ENCODE data around the gene GALNT2. TPM values are rescaled to one million over a fixed set of nuclear protein-coding genes. Genes with fewer than 3 reads are reported as not detected.

Gene GALNT2
- total RNA-seq, 1 donor from 2014 or later, result 31.9 TPM

DNA sequence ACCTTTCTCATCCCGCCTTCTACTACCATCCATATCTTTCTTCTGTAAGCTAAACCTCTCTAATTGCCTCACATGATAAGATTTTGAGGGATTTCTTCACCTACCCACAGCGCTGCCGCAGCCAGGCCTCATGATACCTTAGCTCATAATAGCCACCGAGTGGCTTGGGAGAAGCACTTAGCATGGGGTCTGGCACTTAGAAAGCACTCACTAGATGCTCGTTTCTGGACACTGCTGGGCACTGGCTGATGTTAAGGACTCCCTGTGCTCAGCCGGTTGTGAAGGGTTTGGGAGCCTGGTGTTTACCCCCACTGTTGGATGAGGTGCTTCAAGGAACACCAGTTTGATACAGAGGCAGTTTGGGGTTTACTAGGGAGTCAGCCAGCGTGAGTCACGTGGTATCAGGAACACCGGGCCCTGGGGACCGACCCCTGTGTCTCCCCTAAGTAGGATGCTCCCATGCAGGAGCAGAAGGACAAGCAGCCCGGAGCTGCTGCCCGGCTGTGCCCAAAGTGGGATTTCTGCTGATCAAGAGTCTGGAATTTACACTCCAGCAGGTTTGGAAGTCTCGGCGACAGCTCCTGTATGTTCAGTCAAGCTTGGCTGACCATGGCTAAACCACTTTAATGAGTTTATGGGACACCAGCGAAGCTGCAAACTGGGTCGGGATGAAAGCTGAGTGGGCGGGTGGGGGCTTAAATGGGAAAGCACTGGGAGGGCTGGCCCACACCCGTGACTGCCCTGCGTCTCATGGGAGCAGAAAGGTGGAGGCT is 63.3 kb downstream of the GALNT2 start:
- H3K36me3 ChIP-seq (ENCODE audit: control insufficient read depth, insufficient read depth, low read length), result peaks cover 5% of the 10 kb centered on the region
- H3K27me3 ChIP-seq (ENCODE audit: control insufficient read depth, insufficient read depth, low read length), result no peaks in the 10 kb centered on the region
- DNase-seq (ENCODE audit: low read depth) (no peak), FAIRE-seq (no peak)
- TF ChIP-seq CTCF (IDR thresholded peaks at IDR 0.05; ENCODE audit: insufficient read depth, low read length, severe bottlenecking), result no peak
- H3K4me3 ChIP-seq (ENCODE audit: low read depth, low read length), result no peak overlapping the region

DNA sequence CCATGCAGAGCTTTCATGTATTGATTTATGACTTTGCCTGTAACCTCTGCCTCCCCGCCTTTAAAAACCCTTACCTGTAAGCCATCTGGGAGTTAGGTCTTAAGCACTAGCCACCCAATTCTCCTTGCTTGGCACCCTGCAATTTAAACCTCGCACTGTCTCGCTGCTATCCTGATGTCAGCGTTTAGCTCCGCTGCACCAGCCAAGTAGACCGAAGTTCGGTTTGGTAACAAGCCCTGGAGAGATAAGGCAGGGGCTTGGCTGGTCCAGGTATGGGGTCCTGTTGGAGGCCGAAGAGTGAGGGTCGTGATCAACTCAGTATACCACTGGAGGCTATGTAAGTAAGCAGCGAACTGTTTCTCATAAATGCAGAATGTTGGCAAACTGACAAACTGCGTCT is 64.4 kb downstream of the GALNT2 start:
- TF ChIP-seq CTCF (IDR thresholded peaks at IDR 0.05; ENCODE audit: insufficient read depth, low read length, severe bottlenecking), result no peak

DNA sequence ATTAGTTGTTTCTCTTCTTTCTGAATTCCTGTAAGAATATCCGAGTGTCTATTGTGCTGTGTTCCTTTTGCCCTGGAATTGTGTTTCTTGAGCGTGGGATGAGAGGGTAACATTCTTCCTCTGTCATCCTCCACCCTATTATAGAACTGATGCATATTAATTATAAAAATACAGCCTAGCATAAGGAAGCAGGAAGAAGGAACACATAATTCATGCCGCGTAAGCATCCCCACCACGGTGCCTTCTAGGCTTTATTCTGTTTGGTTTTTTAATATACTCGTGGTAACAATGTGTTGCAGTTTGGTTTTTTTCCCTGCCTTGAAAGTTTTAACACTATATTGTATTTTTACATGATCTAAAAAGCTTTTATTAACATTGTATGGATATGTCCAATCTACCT is 65.7 kb downstream of the GALNT2 start:
- FAIRE-seq (no peak), DNase-seq (ENCODE audit: low read depth) (no peak)
- no peak for TF ChIP-seq CTCF (IDR thresholded peaks at IDR 0.05; ENCODE audit: insufficient read depth, low read length, severe bottlenecking)
- Histone ChIP-seq H3K36me3 (ENCODE audit: control insufficient read depth, insufficient read depth, low read length) (peaks cover 6% of the 10 kb centered on the region), H3K27me3 (ENCODE audit: control insufficient read depth, insufficient read depth, low read length) (no peaks in the 10 kb centered on the region), H3K4me3 (ENCODE audit: low read depth, low read length) (no peak overlapping the region)

More for the DNA sequence above, 64.4 kb downstream of the GALNT2 start:
- DNase-seq (ENCODE audit: low read depth) (no peak), FAIRE-seq (no peak)
- Histone ChIP-seq H3K4me3 (ENCODE audit: low read depth, low read length) (no peak overlapping the region), H3K36me3 (ENCODE audit: control insufficient read depth, insufficient read depth, low read length) (peaks cover 5% of the 10 kb centered on the region), H3K27me3 (ENCODE audit: control insufficient read depth, insufficient read depth, low read length) (no peaks in the 10 kb centered on the region)

DNA sequence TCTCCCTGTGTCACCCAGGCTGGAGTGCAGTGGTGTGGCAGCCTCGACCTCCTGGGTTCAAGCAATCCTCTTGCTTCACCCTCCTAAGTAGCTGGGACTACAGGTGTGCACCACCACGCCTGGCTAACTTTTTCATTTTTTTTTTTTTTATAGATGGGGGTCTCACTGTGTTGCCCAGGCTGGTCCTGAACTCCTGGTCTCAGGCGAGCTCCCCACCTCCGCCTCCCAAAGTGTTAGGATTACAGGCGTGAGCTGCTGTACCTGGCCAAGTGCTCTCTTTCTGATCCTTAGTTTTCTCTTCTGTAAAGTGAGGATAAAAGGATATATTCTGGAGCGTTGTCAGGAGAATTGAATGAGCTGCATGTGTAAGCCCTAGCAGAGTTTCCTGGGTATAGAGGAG is 68.7 kb downstream of the GALNT2 start:
- H3K27me3 ChIP-seq (ENCODE audit: control insufficient read depth, insufficient read depth, low read length), result no peaks in the 10 kb centered on the region
- no peak for DNase-seq (ENCODE audit: low read depth)
- peaks cover 5% of the 10 kb centered on the region for H3K36me3 ChIP-seq (ENCODE audit: control insufficient read depth, insufficient read depth, low read length)
- H3K4me3 ChIP-seq (ENCODE audit: low read depth, low read length), result no peak overlapping the region
- no peak for TF ChIP-seq CTCF (IDR thresholded peaks at IDR 0.05; ENCODE audit: insufficient read depth, low read length, severe bottlenecking)
- no peak for FAIRE-seq

- Histone ChIP-seq H3K4me3 (ENCODE audit: low read depth, low read length) (no peak overlapping the region), H3K36me3 (ENCODE audit: control insufficient read depth, insufficient read depth, low read length) (peaks cover 5% of the 10 kb centered on the region), H3K27me3 (ENCODE audit: control insufficient read depth, insufficient read depth, low read length) (no peaks in the 10 kb centered on the region)
- no peak for TF ChIP-seq CTCF (IDR thresholded peaks at IDR 0.05; ENCODE audit: insufficient read depth, low read length, severe bottlenecking)
- no peak for FAIRE-seq
- no peak for DNase-seq (ENCODE audit: low read depth)
These were observed 69.7 kb downstream of the GALNT2 start for GRCh38 chr1:230136453-230137336.
